ENCODE data around the gene LRGUK. TPM values are rescaled to one million over a fixed set of nuclear protein-coding genes. Genes with fewer than 3 reads are reported as not detected.

The LRGUK gene
- polyA plus RNA-seq, 3 donors, result 0.41 TPM; not detected in 2

GRCh38 chr7:134201569-134202261, 74.6 kb downstream of the LRGUK start:
- 90% methylated on average over 2 of the region's 7 CpGs for WGBS (ENCODE audit: insufficient coverage)

More at GRCh38 chr7:134201569-134202261, 74.6 kb downstream of the LRGUK start:
- no peak for DNase-seq
- Histone ChIP-seq H3K27me3 (ENCODE audit: control insufficient read depth in 2 of 2, insufficient read depth in 2 of 2, low read length in 2 of 2) (peaks cover 0 to 3% of the 10 kb centered on the region in 2 donors), H3K36me3 (replicated peaks in 1 of 2; ENCODE audit: control insufficient read depth in 1 of 2, insufficient read depth in 2 of 2, low read length in 2 of 2) (no peaks in the 10 kb centered on the region), H3K4me2 (replicated peaks; ENCODE audit: extremely low read depth, low read length, poor library complexity, severe bottlenecking) (no peak overlapping the region), H4K20me1 (ENCODE audit: insufficient read depth, low read length) (no peaks in the 10 kb centered on the region), H3K9me3 (replicated peaks in 1 of 2; ENCODE audit: control insufficient read depth in 1 of 2, insufficient read depth in 1 of 2, low read length in 2 of 2) (peaks cover 0 to 4% of the 10 kb centered on the region in 2 donors), H3K9ac (ENCODE audit: insufficient read depth, low read length, poor library complexity, severe bottlenecking) (no peak overlapping the region), H3K27ac (ENCODE audit: low read depth in 1 of 2, low read length in 2 of 2) (no peak overlapping the region), H3K79me2 (ENCODE audit: insufficient read depth, low read length) (no peaks in the 10 kb centered on the region), H3K4me3 (replicated peaks in 1 of 3; ENCODE audit: low read depth in 2 of 3, low read length in 3 of 3) (no peak overlapping the region), H3K4me1 (ENCODE audit: control insufficient read depth in 1 of 2, insufficient read depth in 2 of 2, low read length in 2 of 2) (no peaks in the 10 kb centered on the region), H2AFZ (ENCODE audit: insufficient read depth, low read depth, low read length, poor library complexity, severe bottlenecking) (no peak overlapping the region)
- Mint-ChIP-seq H3K27me3 (ENCODE audit: low read depth in 3 of 3) (peaks cover 0 to 5% (median 4%) of the 10 kb centered on the region in 3 donors), H3K4me3 (no peak overlapping the region), H3K36me3 (peaks cover 0 to 2% of the 10 kb centered on the region in 2 donors), H3K4me1 (no peaks in the 10 kb centered on the region), H3K27ac (no peak overlapping the region), H3K9me3 (peaks cover 0 to 7% (median 6%) of the 10 kb centered on the region in 7 donors)
- TF ChIP-seq CTCF (IDR thresholded peaks at IDR 0.05), result no peak
- intact Hi-C loops (cut with micrococcal nuclease), result loop anchor here in 1 of 2 donors (5.0 kb wide), 1 partner anchor 39 kb away; no protein-coding TSS in a partner anchor

Measured in CD14-positive monocyte (primary cell).